GM12878 (cell line): ENCODE measurements around the gene MAB21L1. TPM values are rescaled to one million over a fixed set of nuclear protein-coding genes. Genes with fewer than 3 reads are reported as not detected.

Source experiments
- ATAC-seq: fragments of 200-7000 bp; cut with Tn5 transposase; 3 replicates; pipeline ENCODE4 v1.9.1; 2020; ENCODE audit warnings: mild to moderate bottlenecking, moderate library complexity
- BruUV-seq: library from RNA; stranded (reverse); fragments of 400-500 nt; replicated peaks from 2 replicates; lab custom pipeline; 2021; lab: Mats Ljungman, UMichigan
- CTCF ChIA-PET: fragments of 300-600 bp; sonication (Branson Sonifier 250); formaldehyde crosslinking; extraction: SDS; loops from one replicate; lab custom pipeline; 2021; ENCODE audit warnings: inconsistent platforms; lab: Yijun Ruan, JAX
- POLR2A ChIA-PET: fragments of 350-600 bp; formaldehyde crosslinking; extraction: SDS; loops from one replicate; lab custom pipeline; 2021; ENCODE audit warnings: inconsistent platforms; lab: Charles Lee
- RAD21 ChIA-PET: fragments of 300-600 bp; sonication (Branson Sonifier 250); formaldehyde crosslinking; loops from one replicate; lab custom pipeline; 2023; ENCODE audit warnings: antibody characterized with exemption; ENCODE audit not compliant: unreplicated experiment; lab: Charles Lee
- SMC1A ChIA-PET: fragments of 300-600 bp; sonication (Branson Sonifier 250); formaldehyde crosslinking; loops from one replicate; lab custom pipeline; 2023; ENCODE audit not compliant: unreplicated experiment, uncharacterized antibody; lab: Charles Lee
- DNase-seq: peaks from one replicate; pipeline ENCODE4 v3.0.0-alpha.2; 2011; ENCODE audit warnings: low read depth, low spot score
- FAIRE-seq: peaks from 3 replicates; lab custom pipeline; 2011; peaks lifted over from hg19 to GRCh38; lab: Jason Lieb, UNC
- H2AFZ ChIP-seq: 2 replicates; pipeline ENCODE4 v1.6.0; 2011; ENCODE audit warnings: low read depth, low read length, control low read depth; ENCODE audit not compliant: control insufficient read depth
- H3K27ac ChIP-seq: 2 replicates; pipeline ENCODE4 v1.5.1; 2011; ENCODE audit warnings: control low read depth; ENCODE audit not compliant: control insufficient read depth, insufficient read depth
- H3K27me3 ChIP-seq, 2 experiments: replicated peaks in 1 of 2; 2 replicates each; pipeline versions ENCODE4 v1.6.0 to v1.6.1; 2011; ENCODE audit warnings: low read length in 1 of 2; ENCODE audit not compliant: control insufficient read depth in 2 of 2, insufficient read depth in 2 of 2
- H3K36me3 ChIP-seq, 2 experiments: 2 replicates each; pipeline ENCODE4 v1.5.1; 2011; ENCODE audit warnings: low read length in 1 of 2; ENCODE audit not compliant: control insufficient read depth in 2 of 2, insufficient read depth in 2 of 2
- H3K4me1 ChIP-seq: 2 replicates; pipeline ENCODE4 v1.6.1; 2011; ENCODE audit warnings: mild to moderate bottlenecking, low read length, moderate library complexity, mixed read lengths; ENCODE audit not compliant: control insufficient read depth, insufficient read depth
- H3K4me2 ChIP-seq: 2 replicates; pipeline ENCODE4 v1.6.0; 2011; ENCODE audit warnings: control low read depth; ENCODE audit not compliant: control insufficient read depth, insufficient read depth
- H3K4me3 ChIP-seq: fragments of 200-600 bp; sonication (generic); 2 replicates; pipeline ENCODE4 v1.5.1; 2016
- H3K79me2 ChIP-seq: 2 replicates; pipeline ENCODE4 v1.6.0; 2011; ENCODE audit warnings: low read length; ENCODE audit not compliant: control insufficient read depth, insufficient read depth
- H3K9ac ChIP-seq: 2 replicates; pipeline ENCODE4 v1.8.0; 2011; ENCODE audit warnings: low read length, control low read depth, mixed read lengths; ENCODE audit not compliant: control insufficient read depth, insufficient read depth
- H3K9me3 ChIP-seq: replicated peaks from 3 replicates; pipeline ENCODE4 v1.5.1; 2011; ENCODE audit warnings: mild to moderate bottlenecking, low read length; ENCODE audit not compliant: control insufficient read depth, insufficient read depth
- H4K20me1 ChIP-seq: 2 replicates; pipeline ENCODE4 v1.6.0; 2011; ENCODE audit not compliant: control insufficient read depth, insufficient read depth
- CBFB ChIP-seq: IDR thresholded peaks from 2 replicates; pipeline ENCODE4 v1.6.1; 2016; ENCODE audit warnings: antibody characterized with exemption, low read depth
- CHD2 ChIP-seq: IDR thresholded peaks from 2 replicates; pipeline ENCODE4 v1.6.1; 2011; ENCODE audit warnings: low read depth, low read length, improper control_type of control experiment, borderline replicate concordance
- IKZF2 ChIP-seq, 2 experiments: fragments of 450-650 bp; IDR thresholded peaks; 2 replicates each; pipeline ENCODE4 v1.6.1; 2017; ENCODE audit warnings: mild to moderate bottlenecking in 2 of 2, moderate library complexity in 2 of 2
- POLR2A ChIP-seq: IDR thresholded peaks from 2 replicates; pipeline ENCODE4 v1.6.1; 2011; ENCODE audit warnings: low read depth, mild to moderate bottlenecking, low read length
- POLR2AphosphoS5 ChIP-seq: IDR thresholded peaks from 2 replicates; pipeline ENCODE4 v1.6.1; 2011; ENCODE audit warnings: mild to moderate bottlenecking, low read length, inconsistent platforms
- PRDM15 ChIP-seq: fragments of 450-650 bp; formaldehyde crosslinking; IDR thresholded peaks from 2 replicates; pipeline ENCODE4 v1.4.0; 2020; ENCODE audit warnings: mild to moderate bottlenecking, moderate library complexity
- RBBP5 ChIP-seq: fragments of 200-600 bp; sonication (generic); conservative IDR thresholded peaks from 2 replicates; pipeline ENCODE4 v1.6.1; 2016
- TCF3 ChIP-seq: IDR thresholded peaks from 2 replicates; pipeline ENCODE4 v1.6.1; 2012; ENCODE audit warnings: low read depth, mild to moderate bottlenecking, low read length, borderline replicate concordance; ENCODE audit not compliant: insufficient read depth
- ZNF207 ChIP-seq: fragments of 450-650 bp; IDR thresholded peaks from 2 replicates; pipeline ENCODE4 v1.6.1; 2014; ENCODE audit warnings: antibody characterized with exemption, mild to moderate bottlenecking, borderline replicate concordance
- WGBS: methylation state at CpG from one replicate; pipeline ENCODE4 v1.1.6; 2016; ENCODE audit warnings: low lambda C conversion rate; ENCODE audit not compliant: insufficient replicate concordance, insufficient coverage; ENCODE audit errors: missing lambda C conversion rate; 5-methylcytosine and 5-hydroxymethylcytosine counted together
- in situ Hi-C: fragments of 300-500 bp; cut with MboI; formaldehyde crosslinking; loops from 9 replicates; pipeline ENCODE4 v1.14.3; 2018; ENCODE audit warnings: mixed read lengths
- intact Hi-C: fragments of 100-400 bp; cut with micrococcal nuclease; formaldehyde crosslinking; loops from one replicate; pipeline ENCODE4 v1.14.2; 2022; ENCODE audit not compliant: unreplicated experiment
- polyA plus RNA-seq, 11 experiments: library from polyadenylated mRNA; depleted of rRNA in 4 of 11; unstranded in 6 of 11; stranded (reverse) in 5 of 11; fragments of >200 nt; fragmentation: Nextera tagmentation in 4 of 11; fragmentation: Illumina TruSeq in 1 of 11; extraction: Ambion mirVana in 4 of 11; extraction: Trizol in 1 of 11; gene quantifications; 1 replicate in 1 of 11; 2 replicates in 10 of 11; pipeline versions ENCODE4 v1.2.1 to v1.2.3, GENCODE V29; 2011 to 2016; ENCODE audit warnings: inconsistent platforms in 2 of 11, missing spikeins in 2 of 11, low read depth in 1 of 11
- total RNA-seq, 4 experiments: library from RNA; depleted of rRNA in 3 of 4; stranded (reverse); fragments of >200 nt in 3 of 4; fragmentation: Illumina TruSeq in 1 of 4; extraction: Trizol in 1 of 4; gene quantifications; 2 replicates each; pipeline versions ENCODE4 v1.2.1 to v1.2.3, GENCODE V29; 2013 to 2021

The MAB21L1 gene
- total and polyA plus RNA-seq, 10 of the 15 experiments (the other 5 are each of a cell fraction or from before 2014, with no cell fraction given): 0.01 to 0.05 TPM; not detected in 8

DNA sequence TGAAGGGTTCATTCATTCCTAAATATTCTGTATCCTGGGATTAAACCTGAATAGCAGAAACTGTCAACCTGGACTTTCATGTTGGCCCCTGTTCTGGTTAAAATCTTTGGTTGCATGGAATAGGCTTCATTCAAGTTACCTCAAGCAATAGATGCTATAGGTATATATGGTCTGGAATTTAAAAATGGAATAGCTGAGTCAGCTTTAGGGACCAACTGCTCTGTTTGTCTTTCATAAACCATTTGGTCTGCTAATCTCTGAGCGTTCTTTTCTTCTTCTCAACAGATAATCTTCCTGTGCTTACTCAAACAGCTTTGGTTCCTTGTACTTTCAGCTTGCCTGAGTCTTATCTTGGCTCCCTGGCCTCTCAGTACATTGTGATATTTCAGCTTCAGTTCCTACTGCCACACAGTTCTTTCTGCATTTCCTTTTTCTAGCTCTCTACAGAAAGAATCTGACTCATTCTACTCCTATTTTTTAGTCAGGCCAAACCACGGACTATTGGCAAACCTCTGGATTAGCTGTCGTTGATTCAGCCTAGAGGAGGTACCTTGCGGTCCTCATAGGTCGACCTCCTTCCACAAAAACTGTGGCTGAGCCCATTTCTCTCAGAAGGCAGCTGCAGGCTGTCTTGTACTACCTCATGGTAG is 35.9 kb upstream of the MAB21L1 start:
- no peak overlapping the region for H3K4me2 ChIP-seq
- no peak for TF ChIP-seq POLR2A
- TF ChIP-seq RBBP5: no peak
- TF ChIP-seq CBFB: no peak
- TF ChIP-seq PRDM15: no peak
- no peak for TF ChIP-seq IKZF2 (IDR thresholded peaks at IDR 0.05)
- TF ChIP-seq ZNF207: no peak
- no peak for TF ChIP-seq CHD2
- TF ChIP-seq TCF3: no peak
- no peak for TF ChIP-seq POLR2AphosphoS5
- 0% methylated on average over 5 of the region's 5 CpGs for WGBS
- SMC1A ChIA-PET: interaction anchor here (0.9 to 1.0 kb wide), 3 partner anchors 11 to 277 kb away, joined by 3 to 4 read pairs (median 3); no protein-coding TSS in a partner anchor
- no peaks in the 10 kb centered on the region for H4K20me1 ChIP-seq
- no peaks in the 10 kb centered on the region for H3K79me2 ChIP-seq
- ATAC-seq (no peak), FAIRE-seq (no peak), DNase-seq (no peak)
- H3K36me3 ChIP-seq: no peaks in the 10 kb centered on the region
- in situ Hi-C loops (no loop called here), intact Hi-C loops (no loop called here)
- RAD21 ChIA-PET: interaction anchor here (0.7 kb wide), 1 partner anchor 114 kb away, joined by 3 read pairs; no protein-coding TSS in a partner anchor
- H3K4me3 ChIP-seq: no peak overlapping the region
- H2AFZ ChIP-seq: no peak overlapping the region
- CTCF ChIA-PET: interaction anchor here (0.9 kb wide), 1 partner anchor 19 kb away, joined by 3 read pairs; no protein-coding TSS in a partner anchor
- H3K9ac ChIP-seq: no peak overlapping the region
- BruUV-seq: no TSS peak
- H3K4me1 ChIP-seq: no peaks in the 10 kb centered on the region
- H3K27ac ChIP-seq: no peak overlapping the region
- POLR2A ChIA-PET: no interaction called here
- no peaks in the 10 kb centered on the region for H3K27me3 ChIP-seq
- no peaks in the 10 kb centered on the region for H3K9me3 ChIP-seq
